SKM-1 treated with dmso at 0.1 percent for 144 hours (cell line): ENCODE data around the gene ELMO2.

ENCODE experiments used
- DNase-seq: peaks from one replicate; lab custom pipeline; 2025; ENCODE audit not compliant: unreplicated experiment; lab: John Stamatoyannopoulos, UW

The ELMO2 gene

DNA sequence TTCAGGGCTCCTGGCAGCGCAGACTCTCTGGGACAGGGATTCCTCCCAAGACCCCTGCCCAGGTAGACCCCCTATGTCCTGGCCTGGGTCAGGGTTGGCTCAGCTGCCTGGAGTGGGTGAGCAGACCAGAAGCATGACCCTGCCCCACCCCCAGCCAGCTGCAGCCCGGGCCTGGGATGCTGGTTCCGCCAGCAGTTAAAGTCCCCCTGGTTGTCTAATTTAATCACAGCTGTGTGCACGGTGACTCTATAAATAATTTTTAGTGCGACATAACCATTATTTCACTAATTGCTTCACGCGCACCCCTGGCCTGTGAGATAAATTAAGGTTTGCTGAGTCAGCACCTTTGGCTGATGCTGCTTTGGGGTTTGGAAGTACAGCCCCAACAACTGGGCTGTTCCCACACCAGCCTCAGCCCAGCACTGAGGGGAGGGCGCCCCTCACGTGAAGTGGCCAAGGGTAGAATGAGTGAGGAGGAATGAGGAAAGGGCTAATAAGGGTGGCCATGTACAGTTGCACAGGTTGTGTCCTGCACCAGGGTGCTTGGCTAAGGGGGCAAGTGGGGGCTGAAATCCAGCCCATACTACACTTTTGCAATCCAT, 72.0 kb downstream of the ELMO2 start:
- DNase-seq: no peak

DNA sequence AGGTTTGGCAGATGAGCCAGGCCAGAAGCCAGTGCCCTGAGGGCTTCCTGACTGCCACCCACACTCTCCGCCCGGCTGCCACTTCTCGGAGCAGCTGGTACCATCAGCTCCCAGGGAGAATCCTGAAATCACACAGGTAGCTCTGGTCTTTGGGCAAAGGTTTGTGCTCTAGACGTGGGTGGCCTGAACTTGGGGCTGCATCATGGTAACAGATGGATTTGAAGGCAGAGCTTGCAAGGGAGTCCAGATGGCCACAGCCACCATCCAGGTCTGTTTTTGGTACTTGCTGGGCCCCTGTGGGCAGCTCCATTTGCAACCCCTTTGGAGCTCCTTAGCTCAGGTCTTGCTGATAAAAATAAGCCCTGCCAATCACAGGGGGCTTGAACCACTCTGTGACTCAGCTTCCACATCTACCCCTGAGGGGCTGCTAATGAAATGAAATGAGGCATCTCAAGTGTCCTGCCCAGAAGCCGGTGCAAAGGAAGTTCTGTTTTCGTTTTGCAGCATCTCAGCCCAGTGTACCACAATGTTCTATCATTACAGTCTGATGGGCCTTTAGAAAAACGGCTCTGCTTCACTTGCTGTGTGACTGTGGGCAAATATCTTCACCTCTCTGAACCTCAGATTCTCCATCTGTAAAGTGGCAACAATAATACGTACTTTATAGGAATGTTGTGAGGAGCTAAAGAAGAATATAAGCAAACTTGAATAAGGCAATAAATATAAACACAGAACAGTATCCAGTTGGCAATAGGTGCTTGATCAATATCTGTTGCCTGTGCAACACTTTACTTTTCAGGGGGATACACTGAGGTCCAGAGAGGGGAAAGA, 73.0 kb downstream of the ELMO2 start:
- DNase-seq: no peak

DNA sequence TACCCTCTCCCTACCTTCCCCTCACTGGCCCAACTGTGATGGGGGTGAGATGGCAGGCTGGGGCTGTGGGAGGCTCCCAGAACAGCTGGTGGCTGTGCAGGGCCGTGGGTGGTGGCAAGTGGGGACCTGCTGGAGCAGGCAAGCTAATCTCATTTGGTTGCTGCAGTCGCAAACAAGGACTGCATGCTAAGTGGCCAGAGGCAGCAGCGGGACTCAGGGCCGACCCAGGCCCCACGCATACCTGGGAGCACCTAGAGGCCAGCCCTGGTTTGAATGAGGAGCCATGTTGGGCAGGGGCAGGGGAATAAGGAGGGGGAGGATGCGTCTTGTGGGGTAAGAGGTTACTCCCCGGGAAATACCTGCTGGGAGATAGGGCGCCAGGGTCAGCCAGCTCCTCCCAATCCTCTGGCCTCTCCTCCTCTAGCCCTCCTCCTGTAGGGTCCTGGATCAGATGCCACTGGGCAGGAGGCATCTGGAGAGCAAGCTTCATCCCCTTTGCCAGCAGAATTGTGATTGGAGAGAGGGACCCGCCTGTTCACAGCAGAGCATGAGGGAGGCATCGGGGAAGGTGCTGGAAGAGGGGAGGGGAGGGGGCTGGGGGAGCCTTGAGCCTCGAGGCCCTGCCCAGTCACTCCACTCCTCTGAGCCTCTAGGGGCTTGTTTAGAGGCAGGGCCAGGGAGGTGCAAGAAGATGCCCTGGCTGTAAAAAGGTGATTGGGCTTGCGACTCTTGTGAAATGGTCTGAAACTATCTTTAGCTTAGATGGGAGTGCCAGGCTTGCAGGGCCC, 73.8 kb downstream of the ELMO2 start:
- no peak for DNase-seq

DNA sequence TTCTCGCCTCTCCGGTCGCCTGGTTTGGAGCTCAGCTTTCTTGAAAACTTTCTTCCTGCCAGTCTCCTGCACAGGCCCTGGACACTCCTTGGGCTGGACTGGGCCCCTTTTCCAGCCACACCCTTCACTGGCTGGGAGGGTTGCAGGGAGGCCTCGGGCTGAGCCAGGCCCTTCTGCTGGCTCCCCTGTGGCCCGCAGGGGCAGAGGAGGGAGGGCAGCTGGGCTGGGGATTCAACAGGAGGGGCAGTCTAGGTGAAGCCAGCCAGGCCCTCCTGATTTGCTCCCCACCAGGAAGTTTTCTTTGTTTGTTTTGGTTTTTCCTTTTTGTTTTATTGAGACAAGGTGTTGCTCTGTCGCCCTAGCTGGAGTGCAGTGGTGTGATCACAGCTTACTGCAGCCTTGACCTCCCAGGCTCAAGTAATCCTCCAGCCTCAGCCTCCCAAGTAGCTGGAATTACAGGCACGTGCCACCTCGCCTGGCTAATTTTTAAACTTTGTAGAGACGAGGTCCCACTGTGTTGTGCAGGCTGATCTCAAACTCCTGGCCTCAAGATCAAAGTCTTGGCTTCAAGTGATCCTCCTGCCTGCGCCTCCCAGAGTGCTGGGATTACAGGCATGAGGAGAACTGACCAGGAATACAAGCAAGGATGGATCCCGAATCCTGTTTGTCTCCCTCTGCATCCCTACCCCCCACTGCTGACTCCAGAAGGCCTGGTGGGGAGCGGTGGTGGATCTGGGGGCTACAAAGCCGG, 74.6 kb downstream of the ELMO2 start:
- no peak for DNase-seq

DNA sequence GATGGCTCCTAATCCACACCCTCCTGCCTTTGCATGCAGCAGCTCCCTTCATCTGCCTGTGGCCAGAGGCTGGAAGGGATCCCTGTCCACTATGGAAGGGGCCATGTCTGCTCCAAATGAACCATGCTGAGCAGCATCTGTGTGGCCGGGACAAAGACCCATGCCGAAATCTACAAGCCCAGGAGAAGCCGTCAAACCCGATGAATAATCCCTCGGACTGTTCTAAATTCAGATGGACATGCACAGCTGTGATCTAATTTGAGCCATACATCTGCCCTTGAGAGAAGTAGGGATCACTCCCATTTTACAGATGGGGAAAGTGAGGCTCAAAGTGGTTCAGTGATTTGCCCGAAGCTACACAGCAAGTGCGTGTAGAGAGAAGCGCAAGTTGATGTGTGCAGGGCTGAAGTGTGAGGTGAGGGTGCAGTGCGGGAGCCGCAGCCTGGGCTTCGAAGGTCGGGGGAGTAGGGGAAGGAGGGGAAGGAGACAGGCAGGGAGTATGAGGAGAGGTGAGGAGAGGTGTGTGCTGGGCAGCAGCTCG, 75.5 kb downstream of the ELMO2 start:
- no peak for DNase-seq

DNA sequence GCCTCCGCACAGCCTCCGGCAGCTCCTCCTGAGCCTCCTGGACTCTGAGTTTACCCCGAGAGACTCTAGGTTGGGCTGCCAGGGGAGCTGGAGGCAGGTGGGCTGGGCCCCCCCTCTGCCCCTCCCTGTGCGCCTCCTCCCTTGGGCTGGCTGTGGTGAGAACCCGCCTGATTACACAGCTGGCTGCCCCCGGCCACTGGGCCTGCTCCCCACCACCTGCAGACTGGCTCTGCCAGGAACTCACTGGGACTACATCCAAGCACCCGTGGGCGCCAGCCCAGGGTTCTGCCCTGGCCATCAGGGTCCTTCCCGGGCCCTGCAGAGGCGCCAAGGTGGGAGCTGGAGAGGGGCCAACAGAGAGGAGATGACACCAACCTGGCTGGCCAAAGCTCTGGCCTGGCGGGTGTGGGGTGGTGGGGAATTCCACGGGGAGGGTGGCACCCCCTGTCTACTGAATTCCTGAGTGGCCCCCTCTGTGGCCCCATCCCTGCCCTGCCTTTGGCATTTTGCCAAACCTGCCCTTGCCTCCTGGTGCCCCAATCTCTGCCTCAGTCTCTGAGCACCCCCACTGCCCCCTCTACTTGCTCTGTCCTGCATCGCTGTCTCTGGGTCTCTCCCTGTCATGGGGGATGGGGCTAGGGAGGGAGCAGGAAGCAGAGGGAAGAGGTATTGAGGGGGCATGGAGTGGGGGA, 76.2 kb downstream of the ELMO2 start:
- no peak for DNase-seq

DNA sequence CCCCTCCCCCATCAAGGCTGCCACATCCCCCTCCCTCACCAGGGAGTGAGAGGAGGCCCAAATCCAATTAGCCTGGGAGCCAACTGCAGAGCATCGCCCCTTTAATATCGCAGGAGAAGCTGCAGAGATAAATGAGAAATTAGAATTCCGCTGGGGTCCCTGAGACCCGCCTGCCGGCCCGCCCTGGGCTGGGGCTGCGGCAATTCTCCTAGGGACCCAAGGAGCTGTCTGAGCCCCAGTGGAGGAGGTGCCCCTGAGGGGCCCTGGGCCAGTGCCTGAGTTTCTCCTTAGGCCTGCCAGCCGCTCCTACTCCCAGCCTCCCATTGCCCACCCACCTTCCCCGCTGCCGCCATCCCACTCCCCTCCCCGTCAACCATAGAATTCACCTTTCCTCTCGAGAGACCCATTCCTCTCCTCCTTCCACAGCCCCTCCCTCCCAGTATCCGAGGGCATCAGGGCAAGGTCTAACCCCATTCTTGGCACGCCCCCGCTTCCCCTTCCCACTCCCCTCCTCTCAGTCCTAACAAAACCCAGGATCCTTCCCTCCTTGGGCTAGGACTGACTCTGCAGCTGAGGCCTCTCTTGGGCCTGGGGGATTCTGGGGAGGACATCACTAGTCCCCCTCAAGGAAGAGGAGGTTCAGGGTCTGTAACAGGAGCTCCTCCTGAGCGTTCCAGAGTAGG, 78.1 kb downstream of the ELMO2 start:
- DNase-seq: no peak

DNA sequence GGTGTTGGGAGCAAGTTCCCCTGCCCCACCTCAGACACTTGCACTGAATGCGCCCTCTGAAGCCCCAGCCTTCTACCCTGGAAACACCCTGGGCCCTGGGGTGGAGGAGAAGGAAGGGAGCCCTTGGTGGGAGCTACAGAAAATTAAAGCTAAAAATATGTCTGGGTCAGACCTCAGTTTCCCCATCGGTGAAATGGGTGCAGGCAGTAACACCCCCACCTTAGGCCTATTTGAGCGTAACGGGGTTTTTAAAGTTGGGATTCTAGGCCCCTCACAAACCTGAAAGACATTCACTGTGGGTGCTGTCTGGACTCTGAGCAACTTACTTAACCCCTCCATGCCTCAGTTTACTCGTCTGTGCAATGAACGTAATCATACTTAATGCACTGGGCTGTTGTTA, 78.9 kb downstream of the ELMO2 start:
- DNase-seq: no peak

DNA sequence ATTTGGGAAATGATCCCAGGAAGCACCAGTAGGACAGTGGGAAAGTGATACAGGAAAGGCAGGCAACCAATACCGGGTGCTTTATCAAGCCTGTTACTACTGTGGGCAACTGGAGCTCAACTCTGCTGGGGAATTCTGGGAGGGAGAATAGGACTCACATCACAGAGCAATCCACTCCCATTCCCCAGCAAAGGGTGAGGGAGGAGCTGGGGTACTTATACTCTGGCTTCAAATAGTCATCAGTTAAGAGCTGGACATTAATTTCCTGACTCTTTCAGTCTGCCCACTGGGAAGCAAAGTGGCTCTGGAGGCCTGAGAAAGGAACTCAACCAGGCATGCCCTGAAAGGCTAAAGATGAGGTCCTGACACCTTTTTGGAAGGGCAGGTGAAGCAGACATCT, 80.6 kb downstream of the ELMO2 start:
- no peak for DNase-seq

DNA sequence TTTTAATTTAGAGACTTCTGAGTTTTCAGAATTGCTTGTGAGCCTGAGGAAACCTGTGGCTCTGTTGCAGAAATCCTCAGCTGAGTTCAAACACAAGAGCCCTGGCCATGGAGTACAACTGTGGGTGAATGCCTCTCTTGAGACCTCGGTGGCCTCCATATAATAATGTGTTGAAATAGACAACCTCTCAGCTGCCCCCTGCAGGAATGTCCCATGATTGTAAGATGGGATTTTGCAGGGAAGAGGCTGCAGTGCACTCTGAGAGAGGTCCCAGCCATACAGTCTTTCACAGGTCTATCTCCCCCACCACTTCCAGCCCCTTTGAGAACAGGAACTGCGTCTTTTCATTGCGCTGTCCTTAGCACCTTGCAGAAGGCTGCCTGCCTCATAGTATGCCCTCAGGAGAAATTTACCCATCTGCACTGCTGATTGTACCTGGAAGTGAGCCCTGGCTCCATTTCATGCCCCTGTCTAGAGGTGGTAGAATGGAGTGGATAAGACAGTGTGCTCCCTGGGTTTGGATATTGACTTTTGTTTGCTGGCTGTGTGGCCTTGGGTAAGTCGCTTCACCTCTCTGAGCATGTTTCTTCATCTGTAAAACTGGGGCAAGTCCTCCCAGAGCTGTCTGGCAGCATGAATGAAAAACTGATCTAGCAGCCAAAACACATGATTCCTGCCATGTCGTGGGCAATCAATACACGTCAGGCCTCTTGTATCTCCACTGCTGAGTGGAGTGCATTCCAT, 81.3 kb downstream of the ELMO2 start:
- DNase-seq: peak; percentile 40

DNA sequence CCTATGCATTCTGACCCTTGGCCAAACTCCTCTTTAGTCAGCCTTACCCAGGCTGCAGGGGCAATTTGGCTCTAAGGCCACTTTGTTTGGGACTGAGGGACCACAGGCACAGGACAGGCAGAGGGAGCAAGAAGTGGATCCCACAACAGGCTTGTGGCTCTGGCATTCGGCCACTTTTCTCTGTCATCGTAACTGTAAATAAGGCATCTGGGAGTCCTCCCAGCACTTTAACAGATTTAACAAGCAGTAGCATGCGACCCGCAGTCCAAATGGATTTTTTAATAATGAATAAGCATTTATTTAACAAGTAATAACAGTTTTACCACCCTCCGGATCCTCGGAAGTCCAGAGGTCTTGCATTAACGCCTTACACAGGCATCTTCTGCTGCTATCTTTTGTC, 82.0 kb downstream of the ELMO2 start:
- no peak for DNase-seq

DNA sequence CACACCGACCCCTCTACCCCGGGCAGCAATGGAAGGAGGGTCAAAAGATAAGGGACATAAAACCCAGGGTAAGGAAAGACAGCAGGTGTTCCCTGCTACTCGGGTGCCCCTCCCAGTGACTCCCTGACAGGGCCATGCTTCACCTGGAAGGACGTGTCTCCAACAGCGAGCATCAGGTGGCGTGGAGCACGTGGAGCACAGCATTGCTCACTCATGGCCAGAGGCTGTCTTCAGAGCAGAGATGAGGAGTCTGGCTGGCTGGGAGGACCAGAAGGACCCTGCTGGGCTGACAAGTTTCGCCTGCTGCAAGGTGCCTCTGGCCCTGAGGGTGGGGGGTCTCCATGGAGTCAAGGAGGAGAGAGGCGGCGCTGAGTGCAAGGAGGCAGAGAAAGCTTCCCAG, 82.9 kb downstream of the ELMO2 start:
- no peak for DNase-seq

DNA sequence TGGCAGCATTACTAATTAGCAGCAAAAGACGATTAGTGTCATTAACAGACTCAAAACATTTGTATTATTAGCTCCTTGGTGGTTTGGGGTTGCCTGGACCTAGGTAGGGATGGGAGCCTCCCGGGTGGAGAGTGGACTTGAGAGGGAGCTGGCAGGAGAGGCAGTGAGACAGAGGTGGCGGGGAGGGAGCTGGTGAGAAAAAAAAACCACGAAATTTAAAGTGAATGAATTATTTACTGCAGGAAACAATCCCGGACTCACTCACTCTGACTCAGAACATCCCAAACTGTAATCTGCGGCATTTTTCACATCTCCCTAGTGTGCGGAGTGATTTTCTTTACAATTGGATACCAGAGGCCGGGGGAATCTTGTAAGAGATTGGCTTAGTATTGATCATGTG, 83.8 kb downstream of the ELMO2 start:
- no peak for DNase-seq

DNA sequence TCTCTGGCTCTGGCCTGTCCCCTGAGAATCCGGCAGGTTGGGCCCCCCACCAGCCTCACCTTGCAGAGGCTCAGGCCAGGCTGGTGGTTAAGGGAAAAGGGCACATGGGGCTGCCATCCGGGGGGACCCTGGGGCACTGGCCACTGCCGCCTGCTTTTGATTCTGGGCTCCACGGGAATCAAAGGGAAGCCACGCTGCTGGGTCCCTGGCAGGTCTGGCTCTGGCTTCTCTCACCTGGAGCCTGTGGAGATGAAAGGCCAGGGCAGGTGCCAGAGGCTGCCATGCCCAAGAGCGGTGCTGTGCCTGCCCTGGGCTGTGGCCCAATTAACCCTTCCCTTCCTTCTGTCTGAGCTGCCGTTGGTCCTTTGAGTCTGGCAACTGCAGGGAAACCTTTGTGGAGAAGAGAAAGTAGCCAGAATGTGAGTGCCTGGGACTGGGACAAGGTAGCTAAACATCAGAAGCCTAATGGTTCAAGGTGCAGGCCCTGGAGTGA, 88.7 kb downstream of the ELMO2 start:
- DNase-seq: no peak

DNA sequence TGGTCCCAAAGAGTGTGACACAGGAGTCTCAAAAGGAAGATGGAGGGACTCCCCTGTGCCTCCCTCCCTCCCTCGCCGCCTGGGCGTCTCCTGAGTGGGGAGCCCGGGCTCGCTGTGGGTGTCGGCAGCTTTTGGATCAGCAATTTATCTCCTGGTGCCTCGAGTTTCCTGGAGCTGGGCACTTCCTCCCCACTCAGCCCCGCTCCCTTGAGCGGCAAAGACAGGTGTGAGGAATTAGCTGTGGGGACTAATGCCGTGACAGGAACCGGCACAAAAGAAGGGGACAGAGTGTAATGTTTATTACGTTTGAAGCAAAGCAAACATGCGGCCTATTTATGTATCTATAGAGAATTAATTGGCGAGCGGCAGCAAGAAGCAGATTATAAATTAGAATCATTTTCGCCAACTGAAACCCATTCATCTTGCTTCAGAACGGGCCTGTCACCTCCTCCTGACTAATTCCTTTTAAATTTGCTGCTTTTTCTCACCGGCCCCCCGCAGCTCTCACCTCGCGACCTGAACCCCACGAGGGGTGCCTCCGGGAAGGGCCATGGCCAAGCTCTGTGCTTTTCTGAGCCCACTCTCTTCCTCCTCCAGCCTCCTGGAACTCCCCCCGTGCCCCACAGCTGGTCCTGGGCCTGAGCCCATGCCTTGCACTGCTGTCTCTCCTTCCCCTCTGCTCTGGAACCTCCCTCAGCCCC, 89.3 kb downstream of the ELMO2 start:
- DNase-seq: no peak
